Gastroesophageal sphincter (tissue), 4 donors: ENCODE measurements around the gene SMTNL1. TPM values are rescaled to one million over a fixed set of nuclear protein-coding genes. Genes with fewer than 3 reads are reported as not detected.

Experiments
- ATAC-seq: fragments of 150-250 bp; one replicate; pipeline ENCODE4 v1.9.1; 2016; ENCODE audit warnings: mild to moderate bottlenecking, moderate library complexity
- H3K27ac ChIP-seq, 4 donors: fragments of 200-600 bp; sonication (generic) in 3 of 4; 1 replicate in 3 of 4; 2 replicates in 1 of 4; pipeline ENCODE4 v1.5.1; 2016 to 2019
- H3K27me3 ChIP-seq: fragments of 200-600 bp; sonication (generic); one replicate; pipeline ENCODE4 v1.5.1; 2019
- H3K36me3 ChIP-seq, 2 donors: fragments of 200-600 bp; sonication (generic); one replicate each; pipeline ENCODE4 v1.5.1; 2019; ENCODE audit warnings: control low read depth in 1 of 2
- H3K4me1 ChIP-seq, 3 donors: fragments of 200-600 bp; sonication (generic); 1 replicate in 2 of 3; 2 replicates in 1 of 3; pipeline ENCODE4 v1.5.1; 2016 to 2019; ENCODE audit warnings: control low read depth in 2 of 3
- H3K4me3 ChIP-seq, 2 donors: fragments of 200-600 bp; sonication (generic); one replicate each; pipeline ENCODE4 v1.5.1; 2019; ENCODE audit warnings: mild to moderate bottlenecking in 1 of 2, moderate library complexity in 1 of 2
- H3K9me3 ChIP-seq, 3 donors: fragments of 200-600 bp; sonication (generic); one replicate each; pipeline ENCODE4 v1.5.1; 2017 to 2019; ENCODE audit warnings: control low read depth in 2 of 3
- CTCF ChIP-seq, 4 experiments: fragments of 200-600 bp in 2 of 4; fragments of 450-650 bp in 2 of 4; sonication (generic) in 1 of 4; IDR thresholded peaks; one replicate each; pipeline ENCODE4 v1.5.1; 2017 to 2019; ENCODE audit warnings: antibody characterized with exemption in 4 of 4, mild to moderate bottlenecking in 2 of 4, moderate library complexity in 2 of 4
- EP300 ChIP-seq: sonication (generic); formaldehyde crosslinking; IDR thresholded peaks from one replicate; pipeline ENCODE4 v1.6.1; 2017; ENCODE audit warnings: antibody characterized with exemption, mild to moderate bottlenecking
- POLR2A ChIP-seq, 2 donors: fragments of 450-650 bp; IDR thresholded peaks; one replicate each; pipeline ENCODE4 v1.6.1; 2017; ENCODE audit warnings: antibody characterized with exemption in 2 of 2, mild to moderate bottlenecking in 2 of 2, moderate library complexity in 1 of 2
- POLR2AphosphoS5 ChIP-seq: sonication (generic); formaldehyde crosslinking; IDR thresholded peaks from one replicate; pipeline ENCODE4 v1.6.1; 2017; ENCODE audit warnings: antibody characterized with exemption
- WGBS, 2 donors: methylation state at CpG; one replicate each; pipeline ENCODE4 v1.1.5; 2018; ENCODE audit warnings: low coverage in 1 of 2; 5-methylcytosine and 5-hydroxymethylcytosine counted together
- total RNA-seq, 4 donors: library from RNA; depleted of rRNA; stranded (reverse); fragments of >200 nt; gene quantifications; one replicate each; pipeline ENCODE4 v1.1.0, GENCODE V29; 2016

SMTNL1 gene
- total RNA-seq, 4 donors from 2014 or later = not detected

DNA sequence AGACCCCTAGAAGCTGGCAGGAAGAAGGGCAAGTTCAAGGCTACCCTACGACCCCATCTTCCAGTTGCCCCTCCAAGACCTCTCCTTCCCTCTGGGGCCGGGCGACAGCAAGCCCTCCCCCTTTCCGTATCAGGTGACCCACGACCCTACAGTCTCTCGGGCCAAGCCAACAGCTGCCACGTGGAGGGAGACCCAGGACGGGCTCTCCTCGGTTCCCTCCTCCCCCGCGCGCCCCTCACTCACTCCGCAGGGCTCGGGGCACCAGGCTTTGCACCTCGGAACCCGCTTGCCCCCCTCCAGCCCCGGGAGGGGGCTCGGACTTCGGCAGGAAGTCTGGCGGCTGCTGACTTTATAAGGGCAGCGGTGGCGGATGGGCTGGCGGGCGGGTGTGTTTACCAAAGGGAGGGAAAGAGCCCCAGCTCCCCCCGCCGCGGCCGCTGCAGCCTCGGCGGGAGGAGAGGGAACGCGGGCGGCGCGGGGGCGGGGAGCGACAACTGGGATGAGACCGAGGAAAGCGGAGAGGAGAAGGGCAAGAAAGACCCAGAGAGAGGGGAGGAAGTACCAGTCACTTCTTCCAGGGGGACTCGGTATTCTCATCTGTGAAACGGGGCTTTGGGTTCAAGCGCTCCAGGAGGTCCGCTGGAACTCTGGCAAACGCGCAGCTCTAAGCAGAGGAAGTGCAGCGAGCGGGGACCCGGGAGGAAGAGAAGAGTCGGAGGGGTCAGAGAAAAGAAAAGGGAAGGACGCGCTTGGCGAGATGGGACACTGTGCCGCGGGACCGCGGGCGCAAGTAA is 22.7 kb upstream of the SMTNL1 start:
- Histone ChIP-seq H3K27me3 (no peaks in the 10 kb centered on the region), H3K4me1 (peaks cover 0 to 29% (median 4%) of the 10 kb centered on the region in 3 donors), H3K27ac (peak overlapping the region; percentile 34 to 84 (median 80)), H3K9me3 (no peaks in the 10 kb centered on the region), H3K36me3 (peaks cover 0 to 8% of the 10 kb centered on the region in 2 donors), H3K4me3 (peak overlapping the region; percentile 85 to 98)
- WGBS, 2 donors = 1% methylated on average over 22 to 33 of the region's 57 CpGs
- TF ChIP-seq POLR2AphosphoS5 (no peak), EP300 (no peak), CTCF (IDR thresholded peaks at IDR 0.05) (no peak), POLR2A (IDR thresholded peaks at IDR 0.05) (no peak)
- ATAC-seq = peak; percentile 72

GRCh38 chr11:57515332-57516060 is 21.9 kb upstream of the SMTNL1 start, which contains the start of gene SLC43A1:
Gene SLC43A1 (minus strand): TSS chr11:57515702. CDS start chr11:57514111, 1,591 bp downstream.
- peaks cover 0 to 29% (median 4%) of the 10 kb centered on the region in 3 donors for H3K4me1 ChIP-seq
- 0% methylated on average over 3 to 16 of the region's 66 CpGs for WGBS, 2 donors

GRCh38 chr11:57516061-57516443 is 21.3 kb upstream of the SMTNL1 start:
- no peak for TF ChIP-seq POLR2A (IDR thresholded peaks at IDR 0.05)
- no peak for TF ChIP-seq CTCF (IDR thresholded peaks at IDR 0.05)
- no peak for TF ChIP-seq POLR2AphosphoS5
- TF ChIP-seq EP300 = no peak
- no peaks in the 10 kb centered on the region for H3K27me3 ChIP-seq
- H3K36me3 ChIP-seq = peaks cover 0 to 8% of the 10 kb centered on the region in 2 donors
- H3K4me3 ChIP-seq = peak overlapping the region; percentile 85 to 98
- 16 to 37% methylated on average over 2 to 5 of the region's 5 CpGs for WGBS, 2 donors
- H3K27ac ChIP-seq = peak overlapping the region in 3 of 4 donors; percentile 80 to 84 (median 81)
- H3K4me1 ChIP-seq = peaks cover 0 to 29% (median 4%) of the 10 kb centered on the region in 3 donors
- no peak for ATAC-seq
- H3K9me3 ChIP-seq = no peaks in the 10 kb centered on the region

More at GRCh38 chr11:57515332-57516060, 21.9 kb upstream of the SMTNL1 start, which contains the start of gene SLC43A1:
- H3K36me3 ChIP-seq = peaks cover 0 to 8% of the 10 kb centered on the region in 2 donors
- peak within 1 kb of the TSS; percentile 34 to 84 (median 80) for H3K27ac ChIP-seq
- H3K9me3 ChIP-seq = no peaks in the 10 kb centered on the region
- H3K4me3 ChIP-seq = peak within 1 kb of the TSS; percentile 85 to 98
- H3K27me3 ChIP-seq = no peaks in the 10 kb centered on the region
- TF ChIP-seq EP300 (no peak), POLR2A (IDR thresholded peaks at IDR 0.05) (peak; percentile 32 to 49), POLR2AphosphoS5 (peak; percentile 9), CTCF (IDR thresholded peaks at IDR 0.05) (peak in 1 of 4 experiments; percentile 5)
- peak; percentile 78 for ATAC-seq

- TF ChIP-seq POLR2AphosphoS5 (no peak), EP300 (no peak), POLR2A (IDR thresholded peaks at IDR 0.05) (no peak), CTCF (IDR thresholded peaks at IDR 0.05) (no peak)
- no peaks in the 10 kb centered on the region for H3K27me3 ChIP-seq
- no peak for ATAC-seq
- 85 to 94% methylated on average over 2 of the region's 2 CpGs for WGBS, 2 donors
- no peak overlapping the region for H3K27ac ChIP-seq
- H3K4me1 ChIP-seq = peaks cover 0 to 4% (median 1%) of the 10 kb centered on the region in 3 donors
- no peak overlapping the region for H3K4me3 ChIP-seq
- H3K9me3 ChIP-seq = no peaks in the 10 kb centered on the region
- no peaks in the 10 kb centered on the region for H3K36me3 ChIP-seq
Measured at GRCh38 chr11:57521116-57521515, 16.3 kb upstream of the SMTNL1 start.
